Measurements from ENCODE around the gene DNPEP.

Gene DNPEP

GRCh38 chr2:219354582-219354981, 33.1 kb downstream of the DNPEP start:
- DNase-seq = no peak

GRCh38 chr2:219353129-219353528, 34.6 kb downstream of the DNPEP start:
- no peak for DNase-seq

- DNase-seq = no peak
Observed at GRCh38 chr2:219352448-219353023, 35.2 kb downstream of the DNPEP start.

GRCh38 chr2:219350710-219351221, 36.9 kb downstream of the DNPEP start:
- DNase-seq = no peak

- DNase-seq = no peak
Observed at GRCh38 chr2:219350215-219350614, 37.5 kb downstream of the DNPEP start.

GRCh38 chr2:219344751-219345430, 42.8 kb downstream of the DNPEP start:
- peak; percentile 51 for DNase-seq

GRCh38 chr2:219335373-219335786, 52.3 kb downstream of the DNPEP start:
- DNase-seq = no peak

GRCh38 chr2:219334076-219334475, 53.6 kb downstream of the DNPEP start:
- no peak for DNase-seq

GRCh38 chr2:219332542-219332941, 55.2 kb downstream of the DNPEP start, which contains the start of gene RESP18:
TSS of gene RESP18 (minus strand) at chr2:219332744.
- no peak for DNase-seq

- DNase-seq = no peak
Observed at GRCh38 chr2:219331560-219332213, 56.0 kb downstream of the DNPEP start.

GRCh38 chr2:219327719-219328118, 60.0 kb downstream of the DNPEP start:
- peak; percentile 54 for DNase-seq

GRCh38 chr2:219325657-219326315, 61.9 kb downstream of the DNPEP start:
- DNase-seq = no peak

- no peak for DNase-seq
Observed at GRCh38 chr2:219325136-219325535, 62.6 kb downstream of the DNPEP start.

- no peak for DNase-seq
Observed at GRCh38 chr2:219323434-219323833, 64.3 kb downstream of the DNPEP start.
